GM19467 (cell line): Measurements from ENCODE around the gene HOXB1.
"Not testable (repeated sequence)": the region's sequence is repeated elsewhere in the genome, so short reads cannot be mapped to it uniquely, and the experiment has no call there.

Source experiments
- ATAC-seq: cut with Tn5 transposase; IDR thresholded peaks from one replicate; pipeline ENCODE4 v1.9.1; 2021; ENCODE audit warnings: mild to moderate bottlenecking, moderate library complexity; ENCODE audit not compliant: unreplicated experiment

The HOXB1 gene

GRCh38 chr17:48544349-48545021 lies 13.7 kb upstream of the HOXB1 start:
- ATAC-seq: no peak

- ATAC-seq: no peak
Observed at GRCh38 chr17:48543854-48544348, 13.1 kb upstream of the HOXB1 start.

GRCh38 chr17:48543107-48543853 lies 12.5 kb upstream of the HOXB1 start:
- peak; percentile 58 for ATAC-seq

GRCh38 chr17:48542698-48543106 lies 11.9 kb upstream of the HOXB1 start:
- ATAC-seq: no peak

- ATAC-seq: no peak
Observed at GRCh38 chr17:48542114-48542656, 11.4 kb upstream of the HOXB1 start.

GRCh38 chr17:48541577-48542113 lies 10.8 kb upstream of the HOXB1 start:
- ATAC-seq: no peak

- ATAC-seq: no peak
Observed at GRCh38 chr17:48541036-48541576, 10.3 kb upstream of the HOXB1 start.

GRCh38 chr17:48540213-48540612 lies 9.4 kb upstream of the HOXB1 start:
- no peak for ATAC-seq

GRCh38 chr17:48539177-48539576 lies 8.4 kb upstream of the HOXB1 start:
- ATAC-seq: no peak

GRCh38 chr17:48537316-48537715 lies 6.5 kb upstream of the HOXB1 start:
- no peak for ATAC-seq

GRCh38 chr17:48535793-48536559 lies 5.2 kb upstream of the HOXB1 start:
- ATAC-seq: not testable (repeated sequence)

- ATAC-seq: no peak
Observed at GRCh38 chr17:48532261-48532660, 1.4 kb upstream of the HOXB1 start.

- ATAC-seq: no peak
Observed at GRCh38 chr17:48530208-48530886, 464 bp downstream of the HOXB1 start.

- ATAC-seq: no peak
Observed at GRCh38 chr17:48529683-48530009, 1.2 kb downstream of the HOXB1 start.

- ATAC-seq: no peak
Observed at GRCh38 chr17:48528936-48529682, 1.7 kb downstream of the HOXB1 start.

GRCh38 chr17:48528153-48528935 lies 2.5 kb downstream of the HOXB1 start:
- ATAC-seq: no peak

GRCh38 chr17:48527547-48527932 lies 3.3 kb downstream of the HOXB1 start:
- no peak for ATAC-seq

GRCh38 chr17:48526608-48527546 lies 3.9 kb downstream of the HOXB1 start:
- ATAC-seq: no peak
